K562 (cell line): ENCODE data around the gene CHURC1. TPM values are rescaled to one million over a fixed set of nuclear protein-coding genes. Genes with fewer than 3 reads are reported as not detected.

Experiments
- ARID3A ChIP-seq: IDR thresholded peaks from 2 replicates; pipeline ENCODE4 v1.6.1; 2012; ENCODE audit warnings: low read depth, low read length, improper control_type of control experiment, borderline replicate concordance
- ASH1L ChIP-seq: fragments of 450-650 bp; IDR thresholded peaks from 2 replicates; pipeline ENCODE4 v1.6.1; 2018; ENCODE audit warnings: borderline replicate concordance, mild to moderate bottlenecking, low read depth; ENCODE audit not compliant: partially characterized antibody
- BMI1 ChIP-seq: fragments of 150-350 bp; IDR thresholded peaks from 2 replicates; pipeline ENCODE4 v1.6.1; 2014; ENCODE audit warnings: low read length
- FOXA3 ChIP-seq, 2 experiments: fragments of 450-650 bp in 1 of 2; sonication (generic) in 1 of 2; formaldehyde crosslinking; IDR thresholded peaks in 1 of 2; conservative IDR thresholded peaks in 1 of 2; 2 replicates each; pipeline versions ENCODE4 v1.4.0 to v1.8.0; 2020 to 2022; ENCODE audit warnings: mild to moderate bottlenecking in 2 of 2, missing genetic modification reagents in 1 of 2
- HDAC6 ChIP-seq: IDR thresholded peaks from 2 replicates; pipeline ENCODE4 v1.6.1; 2012; ENCODE audit warnings: low read depth, mild to moderate bottlenecking, control low read depth, inconsistent platforms, low read length, moderate library complexity
- IRF1 ChIP-seq: sonication (generic); formaldehyde crosslinking; IDR thresholded peaks from 2 replicates; pipeline ENCODE4 v1.8.0; 2022; ENCODE audit warnings: missing genetic modification reagents, mild to moderate bottlenecking, borderline replicate concordance
- MEF2A ChIP-seq: IDR thresholded peaks from 2 replicates; pipeline ENCODE4 v1.6.1; 2011; ENCODE audit warnings: low read depth, mild to moderate bottlenecking, low read length, moderate library complexity; ENCODE audit not compliant: control insufficient read depth
- SAFB2 ChIP-seq: fragments of 200-400 bp; formaldehyde crosslinking; IDR thresholded peaks from 2 replicates; pipeline ENCODE4 v1.6.1; 2018; ENCODE audit warnings: borderline replicate concordance, low read length, low read depth, moderate library complexity; ENCODE audit not compliant: severe bottlenecking
- SMC3 ChIP-seq: conservative IDR thresholded peaks from 2 replicates; pipeline ENCODE4 v1.6.1; 2011; ENCODE audit warnings: low read depth, low read length, improper control_type of control experiment; ENCODE audit not compliant: insufficient read depth
- ZNF354B ChIP-seq: fragments of 250-450 bp; sonication (Bioruptor Pico); IDR thresholded peaks from 2 replicates; pipeline ENCODE4 v1.4.0; 2020
- ZNF589 ChIP-seq: fragments of 200-800 bp; sonication (Bioruptor generic); IDR thresholded peaks from 2 replicates; pipeline ENCODE4 v1.6.1; 2016; ENCODE audit warnings: low read depth, missing genetic modification characterization, missing compliant biosample characterization
- ZNF639 ChIP-seq, 2 experiments: fragments of 200-800 bp in 1 of 2; sonication (Bioruptor generic) in 1 of 2; sonication (generic) in 1 of 2; formaldehyde crosslinking in 1 of 2; IDR thresholded peaks in 1 of 2; conservative IDR thresholded peaks in 1 of 2; 2 replicates each; pipeline versions ENCODE4 v1.5.0 to v1.6.1; 2016 to 2020; ENCODE audit warnings: missing compliant biosample characterization in 1 of 2, missing genetic modification characterization in 1 of 2, missing genetic modification reagents in 1 of 2
- polyA plus RNA-seq, 8 experiments: library from polyadenylated mRNA; depleted of rRNA in 4 of 8; stranded (reverse) in 5 of 8; unstranded in 3 of 8; fragments of >200 nt; fragmentation: Nextera tagmentation in 2 of 8; fragmentation: Illumina TruSeq in 1 of 8; extraction: Ambion mirVana in 2 of 8; extraction: Trizol in 1 of 8; gene quantifications; 2 replicates each; pipeline versions ENCODE4 v1.2.1 to v1.2.3, GENCODE V29; 2011 to 2014; ENCODE audit warnings: inconsistent platforms in 1 of 8, missing spikeins in 1 of 8
- total RNA-seq, 7 experiments: library from RNA; depleted of rRNA in 6 of 7; stranded (reverse); fragments of >200 nt in 6 of 7; fragmentation: Illumina TruSeq in 2 of 7; extraction: Trizol in 2 of 7; gene quantifications; 2 replicates each; pipeline versions ENCODE4 v1.2.1 to v1.2.3, GENCODE V29; 2011 to 2021; ENCODE audit warnings: low replicate concordance in 1 of 7
- TF ChIP-seq, protein P1 (sequence below): fragments of 250-450 bp; sonication (Bioruptor Pico); IDR thresholded peaks from 2 replicates; pipeline ENCODE4 v1.4.0; 2020; ENCODE audit warnings: mild to moderate bottlenecking, moderate library complexity
- TF ChIP-seq, protein P2 (sequence below): fragments of 450-650 bp; IDR thresholded peaks from 2 replicates; pipeline ENCODE4 v1.6.1; 2016; ENCODE audit warnings: mild to moderate bottlenecking

The CHURC1 gene
- total and polyA plus RNA-seq, 9 of the 15 experiments (the other 6 are each of a cell fraction or from before 2014, with no cell fraction given) = 27.3 to 239 (median 45.6) TPM

DNA sequence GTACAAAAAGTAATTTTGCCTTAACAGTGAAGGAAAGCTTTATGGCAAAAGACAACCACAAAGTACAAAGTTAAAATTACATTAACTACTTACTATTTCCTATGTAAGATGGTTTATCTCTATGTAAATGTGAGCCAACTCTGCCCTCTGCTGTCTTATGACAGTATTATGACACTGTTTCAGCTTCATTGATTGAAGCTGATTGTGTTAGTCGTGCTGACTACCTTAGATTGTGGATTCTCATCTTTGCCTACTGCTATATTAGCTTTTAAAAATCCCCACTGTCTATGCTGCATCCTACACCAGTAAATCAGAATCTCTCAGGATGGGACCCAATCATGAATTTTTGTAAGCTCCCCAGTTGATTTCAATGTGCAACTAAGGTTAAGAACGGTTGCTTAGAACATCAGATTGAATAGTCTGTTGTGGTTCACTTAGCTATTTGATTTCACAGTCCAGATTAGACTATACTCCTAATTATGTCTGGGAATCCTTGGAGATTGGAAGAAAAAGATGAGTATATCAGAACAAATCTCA, 22.3 kb upstream of the CHURC1 start (continued):
- TF ChIP-seq ARID3A (0 out of 2 replicates have a peak, but pooled peaks have one; percentile 19), FOXA3 (CRISPR knock-in tag; conservative IDR thresholded peaks at IDR 0.05 in 1 of 2, IDR thresholded peaks at IDR 0.05 in 1 of 2) (no peak), ZNF639 (CRISPR knock-in tag; conservative IDR thresholded peaks at IDR 0.05 in 1 of 2, IDR thresholded peaks at IDR 0.05 in 1 of 2) (no peak), IRF1 (CRISPR knock-in tag) (no peak), SMC3 (peak; percentile 71), HDAC6 (no peak), ZNF354B (CRISPR knock-in tag) (no peak), MEF2A (no peak), ZNF589 (CRISPR knock-in tag) (no peak), ASH1L (no peak), BMI1 (no peak), SAFB2 (no peak)
- TF ChIP-seq, protein P1, sequence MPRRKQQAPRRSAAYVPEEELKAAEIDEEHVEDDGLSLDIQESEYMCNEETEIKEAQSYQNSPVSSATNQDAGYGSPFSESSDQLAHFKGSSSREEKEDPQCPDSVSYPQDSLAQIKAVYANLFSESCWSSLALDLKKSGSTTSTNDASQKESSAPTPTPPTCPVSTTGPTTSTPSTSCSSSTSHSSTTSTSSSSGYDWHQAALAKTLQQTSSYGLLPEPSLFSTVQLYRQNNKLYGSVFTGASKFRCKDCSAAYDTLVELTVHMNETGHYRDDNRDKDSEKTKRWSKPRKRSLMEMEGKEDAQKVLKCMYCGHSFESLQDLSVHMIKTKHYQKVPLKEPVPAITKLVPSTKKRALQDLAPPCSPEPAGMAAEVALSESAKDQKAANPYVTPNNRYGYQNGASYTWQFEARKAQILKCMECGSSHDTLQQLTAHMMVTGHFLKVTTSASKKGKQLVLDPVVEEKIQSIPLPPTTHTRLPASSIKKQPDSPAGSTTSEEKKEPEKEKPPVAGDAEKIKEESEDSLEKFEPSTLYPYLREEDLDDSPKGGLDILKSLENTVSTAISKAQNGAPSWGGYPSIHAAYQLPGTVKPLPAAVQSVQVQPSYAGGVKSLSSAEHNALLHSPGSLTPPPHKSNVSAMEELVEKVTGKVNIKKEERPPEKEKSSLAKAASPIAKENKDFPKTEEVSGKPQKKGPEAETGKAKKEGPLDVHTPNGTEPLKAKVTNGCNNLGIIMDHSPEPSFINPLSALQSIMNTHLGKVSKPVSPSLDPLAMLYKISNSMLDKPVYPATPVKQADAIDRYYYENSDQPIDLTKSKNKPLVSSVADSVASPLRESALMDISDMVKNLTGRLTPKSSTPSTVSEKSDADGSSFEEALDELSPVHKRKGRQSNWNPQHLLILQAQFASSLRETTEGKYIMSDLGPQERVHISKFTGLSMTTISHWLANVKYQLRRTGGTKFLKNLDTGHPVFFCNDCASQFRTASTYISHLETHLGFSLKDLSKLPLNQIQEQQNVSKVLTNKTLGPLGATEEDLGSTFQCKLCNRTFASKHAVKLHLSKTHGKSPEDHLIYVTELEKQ = no peak
- TF ChIP-seq, protein P2, sequence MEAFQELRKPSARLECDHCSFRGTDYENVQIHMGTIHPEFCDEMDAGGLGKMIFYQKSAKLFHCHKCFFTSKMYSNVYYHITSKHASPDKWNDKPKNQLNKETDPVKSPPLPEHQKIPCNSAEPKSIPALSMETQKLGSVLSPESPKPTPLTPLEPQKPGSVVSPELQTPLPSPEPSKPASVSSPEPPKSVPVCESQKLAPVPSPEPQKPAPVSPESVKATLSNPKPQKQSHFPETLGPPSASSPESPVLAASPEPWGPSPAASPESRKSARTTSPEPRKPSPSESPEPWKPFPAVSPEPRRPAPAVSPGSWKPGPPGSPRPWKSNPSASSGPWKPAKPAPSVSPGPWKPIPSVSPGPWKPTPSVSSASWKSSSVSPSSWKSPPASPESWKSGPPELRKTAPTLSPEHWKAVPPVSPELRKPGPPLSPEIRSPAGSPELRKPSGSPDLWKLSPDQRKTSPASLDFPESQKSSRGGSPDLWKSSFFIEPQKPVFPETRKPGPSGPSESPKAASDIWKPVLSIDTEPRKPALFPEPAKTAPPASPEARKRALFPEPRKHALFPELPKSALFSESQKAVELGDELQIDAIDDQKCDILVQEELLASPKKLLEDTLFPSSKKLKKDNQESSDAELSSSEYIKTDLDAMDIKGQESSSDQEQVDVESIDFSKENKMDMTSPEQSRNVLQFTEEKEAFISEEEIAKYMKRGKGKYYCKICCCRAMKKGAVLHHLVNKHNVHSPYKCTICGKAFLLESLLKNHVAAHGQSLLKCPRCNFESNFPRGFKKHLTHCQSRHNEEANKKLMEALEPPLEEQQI = no peak
